SU-DHL-6 (cell line): ENCODE measurements around the gene COMMD2.

ENCODE experiments used
- EZH2phosphoT487 ChIP-seq: fragments of 200-600 bp; sonication (generic), shearing (Covaris generic); conservative IDR thresholded peaks from 2 replicates; pipeline ENCODE4 v1.6.1; 2018; ENCODE audit warnings: mild to moderate bottlenecking, antibody characterized with exemption, low read length, moderate library complexity, mixed read lengths
- TF ChIP-seq, protein P1 (sequence below): fragments of 200-600 bp; sonication (generic); IDR thresholded peaks from one replicate; pipeline ENCODE4 v1.5.1; 2017; ENCODE audit warnings: antibody characterized with exemption, mild to moderate bottlenecking, low read length, moderate library complexity; ENCODE audit not compliant: insufficient read depth, poor library complexity, severe bottlenecking

DNA sequence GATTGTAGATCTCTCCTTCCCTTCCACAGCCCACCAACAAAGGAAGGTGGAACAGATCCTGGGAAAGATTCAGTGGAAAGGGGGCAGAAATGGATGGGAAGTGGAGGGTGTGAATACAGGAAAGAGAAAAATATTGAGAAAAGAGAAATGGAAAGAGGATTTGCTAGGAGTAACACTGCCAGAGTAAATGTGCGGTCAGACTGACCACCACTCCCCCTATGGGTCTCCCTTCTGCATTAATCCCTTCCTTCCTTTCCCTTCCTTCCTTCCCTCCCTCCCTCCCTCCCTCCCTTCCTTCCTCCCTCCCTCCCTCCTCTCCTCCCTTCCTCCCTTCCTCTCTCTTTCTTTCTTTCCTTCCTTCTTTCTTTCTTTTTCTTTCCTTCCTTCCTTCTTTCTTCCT lies 12.0 kb upstream of the COMMD2 start:
- TF ChIP-seq, protein P1, sequence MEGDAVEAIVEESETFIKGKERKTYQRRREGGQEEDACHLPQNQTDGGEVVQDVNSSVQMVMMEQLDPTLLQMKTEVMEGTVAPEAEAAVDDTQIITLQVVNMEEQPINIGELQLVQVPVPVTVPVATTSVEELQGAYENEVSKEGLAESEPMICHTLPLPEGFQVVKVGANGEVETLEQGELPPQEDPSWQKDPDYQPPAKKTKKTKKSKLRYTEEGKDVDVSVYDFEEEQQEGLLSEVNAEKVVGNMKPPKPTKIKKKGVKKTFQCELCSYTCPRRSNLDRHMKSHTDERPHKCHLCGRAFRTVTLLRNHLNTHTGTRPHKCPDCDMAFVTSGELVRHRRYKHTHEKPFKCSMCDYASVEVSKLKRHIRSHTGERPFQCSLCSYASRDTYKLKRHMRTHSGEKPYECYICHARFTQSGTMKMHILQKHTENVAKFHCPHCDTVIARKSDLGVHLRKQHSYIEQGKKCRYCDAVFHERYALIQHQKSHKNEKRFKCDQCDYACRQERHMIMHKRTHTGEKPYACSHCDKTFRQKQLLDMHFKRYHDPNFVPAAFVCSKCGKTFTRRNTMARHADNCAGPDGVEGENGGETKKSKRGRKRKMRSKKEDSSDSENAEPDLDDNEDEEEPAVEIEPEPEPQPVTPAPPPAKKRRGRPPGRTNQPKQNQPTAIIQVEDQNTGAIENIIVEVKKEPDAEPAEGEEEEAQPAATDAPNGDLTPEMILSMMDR = no peak
- no peak for TF ChIP-seq EZH2phosphoT487
